HG03159 (cell line): ENCODE measurements around the gene ZNF835.

Experiments used
- ATAC-seq: cut with Tn5 transposase; IDR thresholded peaks from one replicate; pipeline ENCODE4 v1.9.1; 2021; ENCODE audit warnings: mild to moderate bottlenecking, moderate library complexity; ENCODE audit not compliant: unreplicated experiment

The ZNF835 gene

DNA sequence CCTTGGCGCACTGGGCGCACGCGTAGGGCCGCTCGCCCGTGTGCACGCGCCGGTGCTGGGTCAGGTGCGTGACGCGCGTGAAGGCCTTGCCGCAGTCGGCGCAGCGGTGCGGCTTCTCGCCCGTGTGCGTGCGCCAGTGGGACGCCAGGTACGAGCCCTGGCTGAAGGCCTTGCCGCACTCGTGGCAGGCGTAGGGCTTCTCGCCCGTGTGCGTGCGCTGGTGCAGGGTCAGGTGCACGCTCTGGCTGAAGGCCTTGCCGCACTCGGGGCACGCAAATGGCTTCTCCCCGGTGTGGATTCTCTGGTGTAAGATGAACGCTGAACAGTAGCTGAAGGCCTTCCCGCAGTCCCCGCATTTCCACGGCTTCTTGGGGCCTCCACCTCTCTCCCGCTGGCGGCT is 7.0 kb downstream of the ZNF835 start:
- ATAC-seq, result no peak

GRCh38 chr19:56663931-56664500 is 7.5 kb downstream of the ZNF835 start:
- ATAC-seq, result no peak

- no peak for ATAC-seq
These were observed 10.3 kb downstream of the ZNF835 start for GRCh38 chr19:56661248-56661647.

- ATAC-seq, result no peak
These were observed 11.0 kb downstream of the ZNF835 start for GRCh38 chr19:56660381-56661107.

DNA sequence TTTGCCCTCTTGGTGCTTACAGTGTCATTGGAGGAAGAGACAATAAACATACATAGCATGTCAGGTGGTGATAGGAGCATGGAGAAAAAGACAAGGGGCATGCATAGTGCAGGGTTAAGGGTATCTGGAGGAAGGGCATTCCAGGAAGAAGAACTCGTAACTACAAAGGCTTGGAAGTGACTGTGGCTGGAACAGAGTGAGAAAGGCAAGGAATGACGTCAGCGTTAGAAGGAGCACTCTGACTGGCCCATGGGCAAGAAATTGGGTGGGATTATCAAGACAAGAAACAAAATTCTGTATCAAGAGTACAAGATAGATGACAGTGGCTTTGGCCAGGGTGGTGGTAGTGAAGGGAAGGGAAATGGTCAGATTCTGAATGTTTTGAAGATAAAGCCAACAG is 17.4 kb downstream of the ZNF835 start:
- ATAC-seq, result no peak

GRCh38 chr19:56643460-56643955 is 28.0 kb downstream of the ZNF835 start:
- ATAC-seq, result no peak

- no peak for ATAC-seq
These were observed 28.7 kb downstream of the ZNF835 start, which contains the start of gene SMIM17 for GRCh38 chr19:56642711-56643459. Gene SMIM17, plus strand, starts transcription at chr19:56643159. Its CDS starts 2,509 bp downstream, at chr19:56645668.

- no peak for ATAC-seq
These were observed 32.3 kb downstream of the ZNF835 start for GRCh38 chr19:56639217-56639616.

GRCh38 chr19:56637976-56638555 is 33.5 kb downstream of the ZNF835 start:
- no peak for ATAC-seq

DNA sequence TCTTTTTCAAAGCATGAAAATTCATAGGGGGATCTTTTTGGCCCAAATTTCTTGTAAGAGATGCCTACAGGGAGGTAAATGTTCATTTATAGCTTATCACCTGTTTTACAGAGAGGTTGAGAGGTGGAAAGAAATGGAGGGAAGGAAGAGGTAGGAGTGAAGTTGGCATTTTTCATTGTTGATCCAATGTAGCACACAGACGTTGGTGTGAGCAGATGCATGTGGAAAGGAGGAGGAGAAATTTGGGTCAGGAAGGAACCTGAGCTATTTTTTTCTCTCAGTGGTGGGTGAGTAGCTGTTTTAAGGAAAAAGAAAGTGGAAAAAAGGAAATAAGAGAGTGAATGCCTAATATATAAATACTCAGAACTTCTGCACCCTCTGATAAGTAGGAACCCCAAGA is 38.5 kb downstream of the ZNF835 start:
- no peak for ATAC-seq

DNA sequence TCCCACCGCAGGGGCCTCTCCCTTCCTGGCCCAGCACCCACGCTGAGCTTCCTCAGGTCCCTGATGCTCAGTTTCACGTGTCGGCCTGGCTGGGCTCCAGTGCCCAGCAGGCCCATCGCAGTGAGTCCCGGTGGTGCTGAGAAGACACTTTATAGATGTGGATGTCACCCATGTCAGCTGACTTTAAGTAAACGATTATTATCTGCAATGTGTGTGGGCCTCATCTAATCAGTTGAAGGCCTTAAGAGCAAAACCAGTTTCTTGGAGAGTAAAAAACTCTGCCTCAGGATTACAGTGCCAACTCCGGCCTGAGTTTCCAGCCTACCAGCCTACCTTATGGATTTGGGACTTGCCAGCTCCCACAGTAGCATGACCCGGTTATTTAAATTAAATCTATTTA is 45.8 kb downstream of the ZNF835 start:
- ATAC-seq, result no peak

GRCh38 chr19:56623006-56623405 is 48.6 kb downstream of the ZNF835 start:
- no peak for ATAC-seq

GRCh38 chr19:56622374-56622773 is 49.2 kb downstream of the ZNF835 start:
- no peak for ATAC-seq

DNA sequence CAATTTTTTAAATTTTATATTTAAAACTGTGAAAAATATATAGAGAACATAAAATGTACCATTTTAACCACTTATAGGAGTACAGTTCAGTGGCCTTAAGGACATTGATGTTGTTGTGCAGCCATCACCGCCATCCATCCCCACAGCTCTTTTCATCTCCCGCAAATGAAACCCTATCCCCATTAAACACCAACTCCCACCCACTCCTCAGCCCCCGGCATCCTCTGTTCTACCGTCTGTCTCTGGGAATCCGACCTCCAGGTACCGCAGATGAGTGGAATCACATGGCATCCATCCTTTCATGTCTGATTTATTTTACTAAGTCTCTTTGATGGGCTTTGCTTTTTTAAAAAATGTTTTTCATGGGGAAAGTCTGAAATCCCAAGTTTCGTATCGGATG is 52.4 kb downstream of the ZNF835 start:
- no peak for ATAC-seq

GRCh38 chr19:56617531-56617930 is 54.0 kb downstream of the ZNF835 start:
- no peak for ATAC-seq

- ATAC-seq, result no peak
These were observed 57.9 kb downstream of the ZNF835 start for GRCh38 chr19:56613639-56614038.

GRCh38 chr19:56612737-56613136 is 58.8 kb downstream of the ZNF835 start:
- ATAC-seq, result no peak
